A673 (cell line): Measurements from ENCODE around the gene GPR84.

Source experiments
- CTCF ChIP-seq: fragments of 300-800, 200-600 bp; sonication (generic); conservative IDR thresholded peaks from 2 replicates; pipeline ENCODE4 v1.5.1; 2017; ENCODE audit warnings: low read depth, mild to moderate bottlenecking, antibody characterized with exemption, low read length, moderate library complexity, mixed read lengths
- EZH2 ChIP-seq: fragments of 200-600 bp; sonication (generic); IDR thresholded peaks from 2 replicates; pipeline ENCODE4 v1.6.1; 2017; ENCODE audit warnings: borderline replicate concordance, low read depth, mild to moderate bottlenecking, mixed read lengths, antibody characterized with exemption, low read length; ENCODE audit not compliant: poor library complexity, severe bottlenecking

GRCh38 chr12:54352022-54352531 is 12.2 kb downstream of the GPR84 start:
- TF ChIP-seq EZH2 (no peak), CTCF (no peak)
